ENCODE data around the gene XIRP1.

DNA sequence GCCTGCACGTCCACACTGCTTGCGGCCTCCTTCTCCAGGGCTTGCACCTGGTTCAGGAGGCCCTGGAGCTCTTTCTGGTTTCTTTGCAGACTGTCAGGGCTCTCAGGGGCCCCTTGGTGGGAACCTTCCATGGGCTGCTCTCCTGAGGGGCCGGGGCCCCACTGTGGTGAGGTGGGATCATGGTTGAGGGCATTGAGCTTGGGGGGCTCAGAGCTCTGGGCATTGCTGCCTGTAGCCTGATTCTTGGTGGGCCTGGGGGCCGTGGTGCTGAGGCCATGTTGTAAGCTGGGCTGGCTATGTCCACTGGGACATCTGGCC, 7.5 kb downstream of the XIRP1 start:
- TF ChIP-seq TCF7L2 (IDR thresholded peaks at IDR 0.05; ENCODE audit: low read depth, low read length) (no peak), CTCF (IDR thresholded peaks at IDR 0.05) (no peak), POLR2AphosphoS5 (IDR thresholded peaks at IDR 0.05; ENCODE audit: low read depth, low read length) (no peak), SIN3A (IDR thresholded peaks at IDR 0.05; ENCODE audit: borderline replicate concordance, insufficient read depth, low read depth, low read length) (no peak)
- TF ChIP-seq, protein P1, sequence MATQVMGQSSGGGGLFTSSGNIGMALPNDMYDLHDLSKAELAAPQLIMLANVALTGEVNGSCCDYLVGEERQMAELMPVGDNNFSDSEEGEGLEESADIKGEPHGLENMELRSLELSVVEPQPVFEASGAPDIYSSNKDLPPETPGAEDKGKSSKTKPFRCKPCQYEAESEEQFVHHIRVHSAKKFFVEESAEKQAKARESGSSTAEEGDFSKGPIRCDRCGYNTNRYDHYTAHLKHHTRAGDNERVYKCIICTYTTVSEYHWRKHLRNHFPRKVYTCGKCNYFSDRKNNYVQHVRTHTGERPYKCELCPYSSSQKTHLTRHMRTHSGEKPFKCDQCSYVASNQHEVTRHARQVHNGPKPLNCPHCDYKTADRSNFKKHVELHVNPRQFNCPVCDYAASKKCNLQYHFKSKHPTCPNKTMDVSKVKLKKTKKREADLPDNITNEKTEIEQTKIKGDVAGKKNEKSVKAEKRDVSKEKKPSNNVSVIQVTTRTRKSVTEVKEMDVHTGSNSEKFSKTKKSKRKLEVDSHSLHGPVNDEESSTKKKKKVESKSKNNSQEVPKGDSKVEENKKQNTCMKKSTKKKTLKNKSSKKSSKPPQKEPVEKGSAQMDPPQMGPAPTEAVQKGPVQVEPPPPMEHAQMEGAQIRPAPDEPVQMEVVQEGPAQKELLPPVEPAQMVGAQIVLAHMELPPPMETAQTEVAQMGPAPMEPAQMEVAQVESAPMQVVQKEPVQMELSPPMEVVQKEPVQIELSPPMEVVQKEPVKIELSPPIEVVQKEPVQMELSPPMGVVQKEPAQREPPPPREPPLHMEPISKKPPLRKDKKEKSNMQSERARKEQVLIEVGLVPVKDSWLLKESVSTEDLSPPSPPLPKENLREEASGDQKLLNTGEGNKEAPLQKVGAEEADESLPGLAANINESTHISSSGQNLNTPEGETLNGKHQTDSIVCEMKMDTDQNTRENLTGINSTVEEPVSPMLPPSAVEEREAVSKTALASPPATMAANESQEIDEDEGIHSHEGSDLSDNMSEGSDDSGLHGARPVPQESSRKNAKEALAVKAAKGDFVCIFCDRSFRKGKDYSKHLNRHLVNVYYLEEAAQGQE (IDR thresholded peaks at IDR 0.05; ENCODE audit: insufficient read depth in 1 of 2, low read depth in 2 of 2, low read length in 1 of 2): no peak

All from Panc1 (cell line).